C4-2B (cell line): ENCODE measurements around the gene SPG11.
"Not testable (repeated sequence)": the region's sequence is repeated elsewhere in the genome, so short reads cannot be mapped to it uniquely, and the experiment has no call there.

Source experiments
- H3K27ac ChIP-seq: fragments of 450-650 bp; 2 replicates; pipeline ENCODE4 v1.5.1; 2017
- CTCF ChIP-seq: fragments of 450-650 bp; conservative IDR thresholded peaks from 2 replicates; pipeline ENCODE4 v1.5.1; 2017; ENCODE audit warnings: mild to moderate bottlenecking
- ZFX ChIP-seq: fragments of 450-650 bp; IDR thresholded peaks from 2 replicates; pipeline ENCODE4 v1.6.1; 2017

Gene SPG11

DNA sequence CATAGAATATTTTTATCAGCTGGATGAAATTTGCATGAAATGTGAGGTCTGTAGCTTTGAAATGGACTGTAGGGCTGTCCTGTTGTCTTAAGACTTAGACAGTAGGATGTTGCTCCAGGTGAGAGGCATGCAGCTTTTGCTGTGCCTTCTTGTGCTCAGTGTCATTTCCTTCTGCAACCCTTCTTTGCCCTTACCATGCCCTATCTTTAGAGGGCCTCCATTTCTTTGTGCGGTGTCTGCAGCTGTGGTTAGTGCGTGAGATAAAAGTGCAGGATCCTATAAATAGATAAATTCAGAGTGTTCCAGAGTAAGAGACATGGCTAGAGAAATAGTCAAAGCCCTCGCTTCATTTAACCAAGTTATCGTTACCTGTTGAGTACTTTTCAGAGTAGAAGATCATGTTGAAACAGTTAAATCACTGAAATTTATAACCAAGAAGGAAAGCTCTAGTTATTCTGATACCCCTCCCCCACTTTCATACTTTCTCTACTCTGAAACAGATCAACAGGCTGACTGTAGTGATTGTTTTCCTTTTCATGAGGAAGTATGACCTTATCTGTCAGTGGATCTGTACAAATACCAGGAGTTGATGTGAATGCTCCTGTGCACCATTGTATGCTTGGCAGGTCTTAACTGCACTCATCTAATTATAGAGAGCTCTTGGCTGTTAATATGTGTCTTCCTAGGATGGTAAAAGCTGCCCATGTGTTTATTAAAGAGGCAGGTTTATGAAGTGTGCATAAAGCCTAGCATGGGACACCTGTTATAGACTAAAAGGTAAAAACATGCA lies 108.3 kb downstream of the SPG11 start:
- H3K27ac ChIP-seq: peak overlapping the region; percentile 87
- TF ChIP-seq ZFX (no peak), CTCF (no peak)

DNA sequence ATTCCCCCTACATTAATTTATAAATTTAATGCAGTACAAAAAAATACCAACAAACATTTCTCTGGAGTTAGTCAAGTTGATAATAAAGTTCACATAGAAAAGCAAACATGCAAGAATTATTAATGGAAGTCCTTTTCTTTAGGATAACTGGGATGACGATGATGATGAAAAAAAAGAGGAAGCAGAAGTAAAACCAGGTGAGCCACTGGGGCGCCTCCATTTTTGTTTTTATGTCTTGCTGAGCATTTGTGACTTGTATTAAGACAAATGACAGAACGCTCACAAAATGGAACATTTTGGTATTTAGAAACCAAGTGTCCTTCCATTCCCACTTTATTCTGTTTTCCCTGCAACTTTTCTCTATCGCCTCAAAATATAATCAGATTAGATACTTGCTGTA lies 112.7 kb downstream of the SPG11 start:
- H3K27ac ChIP-seq: no peak overlapping the region
- TF ChIP-seq ZFX (no peak), CTCF (peak; percentile 48; the same call in 1 of the 2 replicates)

DNA sequence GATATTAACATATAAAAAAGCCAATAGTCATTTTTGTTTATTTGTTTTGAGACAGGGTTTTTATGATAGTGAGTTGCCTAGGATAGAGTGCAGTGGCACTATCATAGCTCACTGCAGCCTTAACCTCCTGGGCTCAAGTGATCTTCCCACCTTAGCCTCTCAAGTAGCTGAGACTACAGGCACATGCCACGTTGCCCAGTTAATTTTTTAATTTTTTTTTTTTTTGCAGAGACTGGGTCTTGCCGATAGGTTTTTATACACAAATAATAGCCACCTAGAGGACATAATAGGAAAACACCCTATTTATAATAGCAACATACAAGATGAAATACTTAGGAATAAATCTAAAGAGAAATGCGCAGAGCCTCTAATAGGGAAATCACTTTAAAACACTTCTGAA lies 113.2 kb downstream of the SPG11 start:
- no peak overlapping the region for H3K27ac ChIP-seq

DNA sequence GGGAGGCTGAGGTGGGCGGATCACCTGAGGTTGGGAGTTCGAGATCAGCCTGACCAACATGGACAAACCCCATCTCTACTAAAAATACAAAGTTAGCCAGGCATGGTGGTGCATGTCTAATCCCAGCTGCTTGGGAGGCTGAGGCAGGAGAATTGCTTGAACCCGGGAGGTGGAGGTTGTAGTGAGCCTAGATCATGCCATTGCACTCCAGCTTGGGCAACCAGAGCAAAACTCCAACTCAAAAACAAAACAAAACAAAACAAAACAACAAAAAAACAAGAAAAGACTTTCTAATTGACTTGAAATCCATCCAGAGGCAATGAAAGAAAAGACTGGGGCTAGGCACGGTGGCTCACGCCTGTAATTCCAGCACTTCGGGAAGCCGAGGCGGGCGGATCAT lies 114.3 kb downstream of the SPG11 start:
- H3K27ac ChIP-seq: 0 out of 2 replicates have a peak overlapping the region, but pooled peaks have one; percentile 3

More for the DNA sequence above, 113.2 kb downstream of the SPG11 start:
- TF ChIP-seq CTCF: peak; percentile 75
- TF ChIP-seq ZFX: no peak

DNA sequence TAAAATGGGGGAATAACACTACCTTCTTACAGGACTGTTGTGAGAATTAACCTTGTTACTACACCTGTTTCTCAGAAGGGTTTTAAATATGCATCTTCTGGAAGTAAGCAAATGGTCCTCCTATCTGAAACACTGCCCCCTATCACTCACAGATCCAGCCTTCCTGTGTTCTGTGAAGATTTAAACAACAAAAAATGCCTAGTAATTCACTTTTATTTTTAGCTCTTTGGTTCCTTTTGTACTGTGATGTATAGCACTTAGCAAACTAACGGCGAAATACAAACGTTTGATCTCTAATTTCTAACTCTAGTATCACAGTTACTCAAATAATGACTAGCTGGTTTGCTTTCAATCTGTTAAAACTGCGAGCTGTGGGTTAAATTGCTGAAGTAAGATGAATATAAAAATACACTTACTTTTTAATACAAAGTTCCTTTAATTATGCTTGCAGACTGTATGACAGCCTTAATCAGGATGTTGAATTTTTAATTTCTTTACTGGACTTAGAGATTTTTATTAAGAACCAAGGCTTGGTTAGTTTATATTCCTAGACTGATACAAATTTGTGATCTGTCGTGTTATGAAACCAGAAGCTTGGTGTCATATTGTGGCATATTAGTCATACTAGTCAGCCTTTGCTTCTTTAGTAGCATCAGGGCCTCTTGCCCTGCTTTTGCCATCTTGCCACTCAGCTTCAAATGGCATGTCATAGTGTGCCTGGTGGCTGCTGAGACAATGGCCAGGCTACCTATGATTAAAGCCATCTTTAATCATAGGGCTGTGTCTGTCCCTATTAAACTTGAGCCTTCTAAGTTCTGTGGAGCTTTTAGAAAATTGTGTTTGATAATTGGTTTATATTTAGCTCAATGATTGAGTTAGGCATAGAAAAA lies 117.3 kb downstream of the SPG11 start:
- H3K27ac ChIP-seq: no peak overlapping the region
- no peak for TF ChIP-seq ZFX
- TF ChIP-seq CTCF: peak; percentile 49

DNA sequence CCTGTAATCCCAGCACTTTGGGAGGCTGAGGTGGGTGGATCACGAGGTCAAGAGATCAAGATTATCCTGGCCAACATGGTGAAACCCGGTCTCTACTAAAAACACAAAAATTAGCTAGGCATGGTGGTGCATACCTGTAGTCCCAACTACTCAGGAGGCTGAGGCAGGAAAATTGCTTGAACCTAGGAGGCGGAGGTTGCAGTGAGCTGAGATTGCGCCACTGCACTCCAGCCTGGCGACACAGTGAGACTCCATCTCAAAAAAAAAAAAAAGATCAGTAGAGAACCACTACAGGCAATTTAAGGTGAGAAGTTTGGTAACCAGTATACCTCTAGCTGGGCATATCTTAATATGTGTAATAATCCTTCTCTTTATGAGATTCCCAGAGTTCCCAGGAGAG lies 118.7 kb downstream of the SPG11 start:
- not testable (repeated sequence) for H3K27ac ChIP-seq

DNA sequence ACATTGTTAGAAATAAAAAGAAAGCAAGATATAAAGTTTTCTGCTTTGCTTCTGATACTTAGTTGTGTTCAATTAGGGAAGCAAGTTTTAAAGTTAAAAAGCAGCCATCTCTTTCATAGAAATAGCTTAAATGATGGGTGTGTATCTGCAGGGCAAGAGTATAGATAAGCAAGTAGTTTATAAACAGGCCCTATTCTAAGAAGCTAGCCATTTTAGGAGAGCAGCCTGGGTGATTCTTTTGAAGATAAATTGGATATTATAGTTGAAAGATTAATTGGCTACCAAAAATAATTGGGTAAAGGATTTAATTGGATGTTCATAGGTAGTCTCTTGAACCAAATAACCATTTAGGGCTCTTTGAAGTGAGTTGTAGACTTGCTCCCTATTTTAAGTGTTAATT lies 120.9 kb downstream of the SPG11 start:
- H3K27ac ChIP-seq: no peak overlapping the region
- TF ChIP-seq ZFX (no peak), CTCF (no peak)

DNA sequence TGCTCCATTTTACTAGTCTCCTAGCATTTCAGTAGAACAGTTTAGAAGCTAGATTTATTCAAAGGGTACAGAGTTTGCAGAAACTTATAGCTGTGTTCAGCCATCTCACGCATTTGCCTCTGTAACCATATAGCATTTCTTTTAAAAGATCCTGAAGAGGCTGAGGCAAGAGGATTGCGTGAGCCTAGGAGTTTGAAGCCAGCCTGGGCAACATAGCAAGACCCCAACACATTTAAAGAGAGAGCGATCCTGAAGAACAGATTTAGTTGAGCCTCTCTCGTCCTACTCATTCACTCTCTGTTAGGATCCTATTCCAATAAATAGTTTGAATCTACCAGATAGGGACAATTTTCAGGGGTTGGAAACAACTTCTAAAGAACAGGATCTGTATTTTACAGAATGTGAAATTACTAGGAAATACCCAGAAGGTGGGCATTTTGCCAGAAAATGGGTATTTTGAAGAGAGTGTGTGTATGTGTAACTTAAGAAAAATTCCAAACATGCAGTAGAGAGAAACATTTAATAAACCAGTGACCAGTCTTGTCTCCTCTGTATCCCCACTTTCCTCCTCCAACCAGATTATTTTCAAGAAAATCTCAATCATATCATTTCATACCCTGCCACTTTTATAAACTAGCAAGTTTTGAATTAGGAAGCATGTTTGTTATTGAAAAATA lies 122.0 kb downstream of the SPG11 start:
- no peak overlapping the region for H3K27ac ChIP-seq
- TF ChIP-seq ZFX: no peak
- TF ChIP-seq CTCF: no peak
